CD1c-positive myeloid dendritic cell (primary cell): ENCODE results near the gene BABAM2.

Experiments
- DNase-seq: peaks from one replicate; pipeline ENCODE4 v3.0.0-alpha.2; 2016; ENCODE audit errors: extremely low spot score

BABAM2 gene

GRCh38 chr2:27911458-27912210 is 21.1 kb downstream of the BABAM2 start:
- no peak for DNase-seq

DNA sequence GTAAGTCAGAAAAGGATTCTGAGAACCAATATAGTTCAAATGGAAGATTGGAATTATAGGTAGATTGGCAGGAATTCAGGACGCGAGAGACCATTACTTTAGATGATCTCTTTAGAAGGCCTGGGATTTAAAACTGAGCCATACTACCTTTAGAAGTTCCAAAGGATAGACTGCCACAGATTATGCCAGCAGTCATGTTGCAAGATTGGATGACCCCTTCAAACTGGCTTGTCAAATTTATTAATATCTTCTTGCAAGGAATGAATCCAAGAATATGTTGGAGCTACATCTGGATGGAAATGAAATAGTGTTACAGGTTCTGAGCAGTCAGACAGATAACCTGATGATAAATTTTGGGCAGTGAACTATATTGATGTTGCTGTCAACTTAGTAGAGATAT is 22.0 kb downstream of the BABAM2 start:
- DNase-seq: no peak

- DNase-seq: no peak
Observed at GRCh38 chr2:27914041-27914804, 23.7 kb downstream of the BABAM2 start.

GRCh38 chr2:27914805-27915175 is 24.3 kb downstream of the BABAM2 start:
- DNase-seq: no peak

DNA sequence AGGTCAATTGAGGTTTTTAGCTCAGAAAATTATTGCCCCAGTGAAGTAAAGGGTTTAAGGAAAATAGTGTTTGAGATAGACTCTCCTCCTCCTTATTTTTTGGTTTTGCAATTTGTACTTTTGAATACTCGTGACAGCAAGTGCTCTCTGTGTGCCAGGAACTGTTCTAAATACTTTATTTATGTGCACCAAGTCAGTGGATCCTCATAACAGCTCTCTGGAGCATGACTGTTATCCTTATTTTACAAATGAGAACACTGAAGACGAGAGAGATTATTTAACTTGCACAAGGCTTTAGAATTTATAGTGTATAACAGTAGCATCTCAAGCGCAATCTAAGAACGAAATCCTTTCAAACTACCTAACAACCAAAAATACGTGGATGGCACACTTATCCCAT is 24.7 kb downstream of the BABAM2 start:
- DNase-seq: no peak

DNA sequence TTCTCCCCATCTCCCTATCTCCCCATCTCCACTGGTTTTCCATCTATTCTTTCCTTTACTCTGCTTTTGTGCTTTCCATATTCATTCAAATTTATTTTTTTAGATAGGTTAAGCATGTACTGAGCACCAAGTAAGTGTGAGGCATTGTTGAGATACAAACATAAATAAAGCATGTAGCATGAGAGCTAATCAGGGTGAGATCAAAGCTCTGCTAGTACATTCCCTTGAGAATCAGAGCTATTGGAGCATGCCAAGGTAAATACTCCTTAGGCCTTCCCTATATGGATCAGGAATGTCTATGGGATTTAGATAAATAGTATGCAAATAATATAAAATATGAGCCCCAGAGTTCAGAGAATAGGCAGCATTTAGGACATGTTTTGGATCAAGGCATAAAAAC is 25.3 kb downstream of the BABAM2 start:
- DNase-seq: no peak

GRCh38 chr2:27916293-27916995 is 25.9 kb downstream of the BABAM2 start:
- no peak for DNase-seq

- DNase-seq: peak; percentile 69
Observed at GRCh38 chr2:27920148-27920885, 29.8 kb downstream of the BABAM2 start.

GRCh38 chr2:27921424-27921823 is 30.9 kb downstream of the BABAM2 start:
- no peak for DNase-seq

- DNase-seq: no peak
Observed at GRCh38 chr2:27921880-27922547, 31.5 kb downstream of the BABAM2 start.

DNA sequence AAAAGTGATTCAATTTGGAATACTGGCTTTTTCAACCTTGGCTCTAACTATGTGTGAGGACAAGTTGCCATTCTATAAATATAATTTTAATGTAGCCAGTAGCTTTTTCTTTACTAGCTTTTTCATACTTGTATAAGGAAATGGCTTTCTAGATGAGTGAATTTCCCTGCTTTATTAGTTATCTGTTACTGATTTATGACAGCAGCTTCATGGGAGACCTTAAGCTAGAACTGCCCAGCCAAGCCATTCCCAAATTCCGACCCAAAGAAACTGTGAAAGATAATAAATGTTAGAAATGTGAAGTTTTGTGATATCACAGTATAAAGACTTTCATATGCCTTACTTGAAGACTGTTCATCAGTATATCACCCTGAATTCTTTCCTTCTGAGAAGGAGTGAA is 32.3 kb downstream of the BABAM2 start:
- DNase-seq: no peak

GRCh38 chr2:27925766-27926472 is 35.4 kb downstream of the BABAM2 start:
- no peak for DNase-seq

DNA sequence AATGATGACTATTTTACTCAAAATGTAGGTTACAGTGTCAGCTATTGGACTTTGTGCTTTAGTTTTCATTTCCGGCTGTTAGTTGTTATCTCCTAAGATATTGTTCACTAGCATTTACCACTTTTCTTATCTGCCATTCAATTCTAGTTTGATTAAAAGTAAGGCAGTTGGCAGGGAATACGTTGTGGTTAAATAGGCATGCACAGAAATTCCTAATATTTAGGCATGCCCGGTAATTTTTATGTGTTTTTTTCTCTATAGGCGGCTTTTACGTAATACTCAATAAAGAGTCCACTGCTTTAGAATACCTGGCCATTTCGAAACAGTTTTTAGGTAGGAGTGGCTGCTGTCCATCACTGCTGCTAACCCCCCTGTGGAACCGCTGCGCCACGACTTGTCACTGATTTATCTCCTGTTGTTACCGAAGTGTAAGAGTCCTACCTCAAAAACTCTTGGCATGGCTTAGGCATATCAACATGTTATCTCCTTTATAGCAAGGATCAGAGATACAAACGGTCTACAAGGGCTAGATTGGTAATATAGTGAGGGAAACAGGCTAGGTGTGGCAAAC is 39.5 kb downstream of the BABAM2 start:
- DNase-seq: no peak

- no peak for DNase-seq
Observed at GRCh38 chr2:27931361-27931950, 40.9 kb downstream of the BABAM2 start.

DNA sequence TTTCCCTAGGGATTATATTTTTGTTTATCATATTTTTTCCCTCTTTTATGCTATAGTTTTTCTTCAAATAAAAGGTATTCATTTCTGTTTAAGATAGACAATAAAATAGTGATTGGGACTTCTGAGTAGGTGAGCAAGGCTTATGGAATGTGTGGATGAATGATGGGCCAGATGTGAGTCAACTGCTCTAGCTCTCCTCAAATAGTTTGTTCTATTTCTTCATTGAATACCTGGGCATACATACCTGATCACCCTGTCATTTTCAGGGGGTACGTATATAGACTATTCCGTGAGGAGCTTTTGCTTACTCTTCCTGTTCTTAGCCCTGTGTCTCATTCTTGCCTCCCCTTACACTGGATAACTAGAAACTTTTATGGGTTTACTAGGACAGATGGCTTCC is 41.9 kb downstream of the BABAM2 start:
- DNase-seq: no peak

- no peak for DNase-seq
Observed at GRCh38 chr2:27935026-27935425, 44.5 kb downstream of the BABAM2 start.

DNA sequence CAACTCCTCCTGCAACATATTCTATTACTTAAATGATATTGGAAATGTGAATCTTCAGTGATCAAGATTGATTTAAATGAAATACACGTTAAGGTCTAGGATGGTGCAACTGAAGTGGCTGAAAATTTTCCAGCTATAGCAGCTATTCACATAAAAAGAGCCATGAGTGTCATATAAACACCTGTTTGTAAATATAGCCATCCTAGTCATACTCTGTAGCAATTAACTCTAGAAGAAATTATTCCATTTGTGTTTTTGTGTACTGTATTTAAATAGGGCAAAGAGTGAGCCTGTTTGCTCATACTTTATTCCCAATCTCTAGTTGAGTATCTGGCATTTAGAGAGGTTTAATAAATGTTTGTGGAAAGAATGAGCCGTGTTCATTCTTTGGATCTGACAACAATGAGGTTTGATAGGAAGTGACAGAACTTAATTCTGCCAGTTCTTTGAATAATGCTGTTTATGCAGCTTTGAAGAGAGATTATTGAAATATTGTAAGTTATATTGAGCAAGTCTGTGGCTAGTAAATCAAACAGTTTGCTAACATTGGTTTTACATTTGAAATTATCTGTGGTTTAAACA is 49.7 kb downstream of the BABAM2 start:
- no peak for DNase-seq

DNA sequence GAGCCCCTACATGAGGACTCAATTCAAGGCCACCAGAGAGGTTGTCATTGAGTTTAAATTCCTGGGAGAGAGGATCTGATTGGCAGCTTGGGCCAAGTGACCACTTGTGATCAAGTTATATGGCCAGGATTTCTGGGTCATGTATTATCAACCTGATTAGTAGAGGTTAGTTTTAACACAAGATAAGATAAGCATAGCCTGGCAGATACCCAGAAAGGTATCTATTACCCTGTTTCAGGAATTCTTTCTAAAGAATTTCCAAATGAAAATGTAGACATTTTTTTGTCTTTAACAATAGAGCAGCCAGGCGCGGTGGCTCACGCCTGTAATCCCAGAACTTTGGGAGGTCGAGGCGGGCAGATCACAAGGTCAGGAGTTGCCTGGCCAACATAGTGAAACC is 50.5 kb downstream of the BABAM2 start:
- DNase-seq: no peak

- DNase-seq: no peak
Observed at GRCh38 chr2:27942612-27943547, 52.4 kb downstream of the BABAM2 start.
